ENCODE measurements around the gene NUDT14. TPM values are rescaled to one million over a fixed set of nuclear protein-coding genes. Genes with fewer than 3 reads are reported as not detected.

The NUDT14 gene
- total RNA-seq, 2 donors from 2014 or later = 32.9 to 36.5 TPM

- no peak overlapping the region for H3K27ac ChIP-seq
- intact Hi-C loops (cut with DNase I) = no loop called here
- WGBS = 92% methylated on average over 13 of the region's 18 CpGs
- H3K27me3 ChIP-seq (replicated peaks; ENCODE audit: insufficient read depth) = no peaks in the 10 kb centered on the region
- no peak for DNase-seq (ENCODE audit: low spot score)
- H3K36me3 ChIP-seq = no peaks in the 10 kb centered on the region
- no peak overlapping the region for H3K4me3 ChIP-seq
- H3K9me3 ChIP-seq = no peaks in the 10 kb centered on the region
- no peaks in the 10 kb centered on the region for H3K4me1 ChIP-seq (replicated peaks)
- TF ChIP-seq CTCF (IDR thresholded peaks at IDR 0.05) (no peak), POLR2A (IDR thresholded peaks at IDR 0.05) (no peak), POLR2AphosphoS5 (IDR thresholded peaks at IDR 0.05) (no peak)
Observed at GRCh38 chr14:105149146-105149781, 31.8 kb downstream of the NUDT14 start.

DNA sequence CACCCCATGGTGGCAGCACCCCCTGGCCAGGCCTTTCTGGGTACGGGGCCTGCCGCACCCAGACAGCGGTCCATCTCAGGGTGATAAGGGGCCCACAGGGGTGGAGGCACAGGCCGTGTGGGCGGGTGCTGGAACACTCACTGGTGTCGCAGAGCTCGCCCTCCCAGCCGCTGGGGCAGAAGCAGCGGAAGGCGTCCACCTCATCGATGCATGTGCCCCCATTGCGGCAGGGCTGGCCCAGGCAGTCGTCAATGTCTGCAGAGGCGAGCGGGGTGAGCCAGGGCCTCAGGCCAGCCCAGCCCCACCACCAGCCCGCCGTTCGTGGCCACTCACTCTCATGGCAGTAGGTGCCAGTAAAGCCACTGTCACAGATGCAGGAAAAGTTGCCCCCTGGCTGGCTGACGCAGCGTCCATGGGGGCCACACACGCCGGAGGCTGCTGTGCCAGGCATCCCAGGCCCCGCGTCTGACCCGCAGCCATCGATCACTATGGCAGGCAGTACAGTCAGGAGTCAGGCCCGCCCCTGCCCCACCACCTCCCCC is 32.4 kb downstream of the NUDT14 start:
- TF ChIP-seq POLR2A (IDR thresholded peaks at IDR 0.05) = no peak
- no peak for TF ChIP-seq CTCF (IDR thresholded peaks at IDR 0.05)
- no peak for TF ChIP-seq POLR2AphosphoS5 (IDR thresholded peaks at IDR 0.05)
- 91% methylated on average over 27 of the region's 27 CpGs for WGBS
- no peak overlapping the region for H3K27ac ChIP-seq
- DNase-seq (ENCODE audit: low spot score) = no peak
- no peaks in the 10 kb centered on the region for H3K9me3 ChIP-seq
- H3K4me1 ChIP-seq (replicated peaks) = no peaks in the 10 kb centered on the region
- no peaks in the 10 kb centered on the region for H3K27me3 ChIP-seq (replicated peaks; ENCODE audit: insufficient read depth)
- intact Hi-C loops (cut with DNase I) = no loop called here
- no peaks in the 10 kb centered on the region for H3K36me3 ChIP-seq
- H3K4me3 ChIP-seq = no peak overlapping the region

- H3K27ac ChIP-seq = no peak overlapping the region
- intact Hi-C loops (cut with DNase I) = no loop called here
- no peak overlapping the region for H3K4me3 ChIP-seq
- TF ChIP-seq POLR2AphosphoS5 (IDR thresholded peaks at IDR 0.05) = no peak
- no peak for TF ChIP-seq CTCF (IDR thresholded peaks at IDR 0.05)
- no peak for TF ChIP-seq POLR2A (IDR thresholded peaks at IDR 0.05)
- H3K36me3 ChIP-seq = no peaks in the 10 kb centered on the region
- no peaks in the 10 kb centered on the region for H3K4me1 ChIP-seq (replicated peaks)
- WGBS = 90% methylated on average over 52 of the region's 62 CpGs
- no peak for DNase-seq (ENCODE audit: low spot score)
- H3K27me3 ChIP-seq (replicated peaks; ENCODE audit: insufficient read depth) = no peaks in the 10 kb centered on the region
- H3K9me3 ChIP-seq = no peaks in the 10 kb centered on the region
Observed at GRCh38 chr14:105147671-105148603, 33.2 kb downstream of the NUDT14 start.

DNA sequence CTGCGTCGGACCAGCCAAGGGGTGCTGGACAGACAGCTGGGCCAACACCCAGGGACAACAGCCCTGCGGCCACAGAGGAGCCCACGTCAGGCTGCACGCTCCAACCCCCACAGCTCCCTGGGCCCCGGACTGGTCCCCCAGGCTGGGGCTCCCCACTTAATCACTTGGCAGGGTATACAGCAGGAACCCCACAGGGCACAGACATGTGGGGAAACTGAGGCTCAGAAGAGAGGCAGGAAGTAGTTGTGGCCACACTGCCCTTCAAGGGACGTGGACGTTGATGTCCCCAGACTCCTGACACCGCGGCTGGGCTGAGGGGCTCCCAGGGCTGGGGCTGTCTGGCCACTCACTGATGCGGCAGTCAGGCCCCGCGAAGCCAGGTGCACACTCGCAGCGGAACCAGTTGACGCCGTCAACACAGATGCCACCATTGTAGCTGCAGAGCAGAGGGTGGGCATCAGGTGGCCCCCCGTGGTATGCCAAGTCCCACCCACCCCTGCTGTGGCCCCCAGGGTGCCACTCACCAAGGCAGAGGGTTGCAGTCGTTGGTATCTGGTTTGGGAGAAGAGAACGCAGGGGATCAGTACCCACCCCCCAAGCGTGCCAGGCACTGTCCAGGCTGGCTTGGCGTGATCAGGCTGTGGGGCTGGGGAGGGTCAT is 34.0 kb downstream of the NUDT14 start:
- no peak for DNase-seq (ENCODE audit: low spot score)
- Histone ChIP-seq H3K9me3 (no peaks in the 10 kb centered on the region), H3K36me3 (no peaks in the 10 kb centered on the region), H3K4me1 (replicated peaks) (no peaks in the 10 kb centered on the region), H3K27me3 (replicated peaks; ENCODE audit: insufficient read depth) (no peaks in the 10 kb centered on the region), H3K27ac (no peak overlapping the region), H3K4me3 (no peak overlapping the region)
- intact Hi-C loops (cut with DNase I) = no loop called here
- TF ChIP-seq POLR2AphosphoS5 (IDR thresholded peaks at IDR 0.05) (no peak), POLR2A (IDR thresholded peaks at IDR 0.05) (no peak), CTCF (IDR thresholded peaks at IDR 0.05) (no peak)
- WGBS = 89% methylated on average over 12 of the region's 22 CpGs

Measured in prostate gland (tissue), 2 donors.